SK-N-MC (cell line): Measurements from ENCODE around the gene DPP8.

Experiments used
- EZH2 ChIP-seq: fragments of 200-600 bp; sonication (generic); IDR thresholded peaks from one replicate; pipeline ENCODE4 v1.6.1; 2017; ENCODE audit warnings: antibody characterized with exemption
- POLR2AphosphoS5 ChIP-seq: IDR thresholded peaks from 2 replicates; pipeline ENCODE4 v1.6.1; 2012; ENCODE audit warnings: mild to moderate bottlenecking, low read depth, low read length, borderline replicate concordance

GRCh38 chr15:65509321-65509720, 8.2 kb downstream of the DPP8 start:
- TF ChIP-seq EZH2 = no peak
- no peak for TF ChIP-seq POLR2AphosphoS5
